NCI-H2196 treated with DMSO at 0.1 percent for 48 hours (cell line): Measurements from ENCODE around the gene FNDC3A.

Experiments
- DNase-seq: peaks from one replicate; lab custom pipeline; 2025; ENCODE audit not compliant: unreplicated experiment; lab: John Stamatoyannopoulos, UW

FNDC3A gene

GRCh38 chr13:49213539-49213938, 237.8 kb downstream of the FNDC3A start:
- DNase-seq, result no peak

GRCh38 chr13:49213997-49214916, 238.5 kb downstream of the FNDC3A start:
- DNase-seq, result no peak

- no peak for DNase-seq
These were observed 239.2 kb downstream of the FNDC3A start for GRCh38 chr13:49214917-49215376.

- DNase-seq, result no peak
These were observed 240.6 kb downstream of the FNDC3A start for GRCh38 chr13:49216334-49216733.

- DNase-seq, result no peak
These were observed 242.3 kb downstream of the FNDC3A start for GRCh38 chr13:49217962-49218492.

- no peak for DNase-seq
These were observed 242.9 kb downstream of the FNDC3A start for GRCh38 chr13:49218493-49219051.

- DNase-seq, result no peak
These were observed 243.9 kb downstream of the FNDC3A start for GRCh38 chr13:49219647-49220035.

GRCh38 chr13:49220036-49220855, 244.5 kb downstream of the FNDC3A start, which contains the start of gene MLNR:
MLNR (plus strand) TSS chr13:49220338; CDS start chr13:49220338, 0 bp downstream.
- DNase-seq, result no peak

GRCh38 chr13:49220856-49221589, 245.3 kb downstream of the FNDC3A start:
- no peak for DNase-seq

GRCh38 chr13:49221590-49221965, 245.9 kb downstream of the FNDC3A start:
- DNase-seq, result no peak

GRCh38 chr13:49225223-49226042, 249.7 kb downstream of the FNDC3A start:
- no peak for DNase-seq

GRCh38 chr13:49226613-49227012, 250.9 kb downstream of the FNDC3A start:
- DNase-seq, result no peak

- no peak for DNase-seq
These were observed 259.0 kb downstream of the FNDC3A start for GRCh38 chr13:49234741-49235140.

- DNase-seq, result no peak
These were observed 260.2 kb downstream of the FNDC3A start for GRCh38 chr13:49235856-49236431.

GRCh38 chr13:49238621-49239020, 262.9 kb downstream of the FNDC3A start:
- DNase-seq, result no peak

- no peak for DNase-seq
These were observed 264.3 kb downstream of the FNDC3A start for GRCh38 chr13:49240017-49240416.

GRCh38 chr13:49241296-49241695, 265.6 kb downstream of the FNDC3A start:
- no peak for DNase-seq

- DNase-seq, result no peak
These were observed 269.4 kb downstream of the FNDC3A start for GRCh38 chr13:49245101-49245500.
